Stimulated activated CD4-positive, alpha-beta T cell treated with anti-CD3 and anti-CD28 coated beads, Interleukin-4, amount 100 ng/mL, for 24 hours (primary cell): Measurements from ENCODE around the gene PHYH.
"Not testable (repeated sequence)": the region's sequence is repeated elsewhere in the genome, so short reads cannot be mapped to it uniquely, and the experiment has no call there.

Experiments used
- DNase-seq: peaks from one replicate; pipeline ENCODE4 v3.0.0-alpha.2; 2020

The PHYH gene

GRCh38 chr10:13319166-13319565, 19.3 kb upstream of the PHYH start:
- DNase-seq: no peak

- no peak for DNase-seq
These were observed 17.6 kb upstream of the PHYH start for GRCh38 chr10:13317474-13317873.

- DNase-seq: no peak
These were observed 16.9 kb upstream of the PHYH start for GRCh38 chr10:13316635-13317311.

- DNase-seq: no peak
These were observed 15.5 kb upstream of the PHYH start for GRCh38 chr10:13315361-13315760.

- no peak for DNase-seq
These were observed 11.3 kb upstream of the PHYH start for GRCh38 chr10:13311177-13311575.

- DNase-seq: no peak
These were observed 10.8 kb upstream of the PHYH start for GRCh38 chr10:13310518-13311176.

GRCh38 chr10:13309792-13310191, 9.9 kb upstream of the PHYH start:
- no peak for DNase-seq

- DNase-seq: no peak
These were observed 8.2 kb upstream of the PHYH start for GRCh38 chr10:13308096-13308495.

- DNase-seq: no peak
These were observed 6.2 kb upstream of the PHYH start for GRCh38 chr10:13306103-13306502.

GRCh38 chr10:13302821-13303555, 3.1 kb upstream of the PHYH start:
- DNase-seq: no peak

- DNase-seq: no peak
These were observed 972 bp downstream of the PHYH start for GRCh38 chr10:13298748-13299436.

- no peak for DNase-seq
These were observed 3.4 kb downstream of the PHYH start for GRCh38 chr10:13296476-13296875.

- DNase-seq: no peak
These were observed 5.1 kb downstream of the PHYH start for GRCh38 chr10:13294784-13295183.

GRCh38 chr10:13291821-13292773, 7.8 kb downstream of the PHYH start:
- DNase-seq: no peak

GRCh38 chr10:13291061-13291460, 8.8 kb downstream of the PHYH start:
- DNase-seq: no peak

GRCh38 chr10:13284050-13284449, 15.8 kb downstream of the PHYH start:
- no peak for DNase-seq

GRCh38 chr10:13282348-13282747, 17.5 kb downstream of the PHYH start:
- not testable (repeated sequence) for DNase-seq

- no peak for DNase-seq
These were observed 23.0 kb downstream of the PHYH start for GRCh38 chr10:13276749-13277365.

GRCh38 chr10:13276146-13276545, 23.7 kb downstream of the PHYH start:
- DNase-seq: not testable (repeated sequence)

- DNase-seq: no peak
These were observed 27.7 kb downstream of the PHYH start for GRCh38 chr10:13272164-13272571.

GRCh38 chr10:13271552-13272163, 28.2 kb downstream of the PHYH start:
- DNase-seq: peak; percentile 32
